ENCODE data around the gene ZFAND3. TPM values are rescaled to one million over a fixed set of nuclear protein-coding genes. Genes with fewer than 3 reads are reported as not detected.

ZFAND3 gene
- total and polyA plus RNA-seq, 2 donors (not counting 3 experiments of a cell fraction or from before 2014, with no cell fraction given) = 15.4 to 54.2 TPM

GRCh38 chr6:38032797-38033196 lies 213.3 kb downstream of the ZFAND3 start:
- dilution Hi-C loops (cut with MboI; ENCODE audit: extremely low pct_ligation_motif_present, low sequenced_read_pairs) = no loop called here
- no peak for FAIRE-seq

More at GRCh38 chr6:38032797-38033196, 213.3 kb downstream of the ZFAND3 start:
- no peak overlapping the region for H3K27ac ChIP-seq (ENCODE audit: insufficient read depth, low read depth, low read length)
- no peak overlapping the region for H3K9ac ChIP-seq (replicated peaks; ENCODE audit: extremely low read depth, insufficient read depth, low read length)
- H3K4me2 ChIP-seq (ENCODE audit: insufficient read depth, low read length) = no peak overlapping the region
- no peak overlapping the region for H2AFZ ChIP-seq (ENCODE audit: low read depth, low read length)
- DNase-seq (ENCODE audit: low read depth, low spot score) = no peak
- H3K79me2 ChIP-seq (ENCODE audit: control insufficient read depth, insufficient read depth, low read length) = peaks cover 61% of the 10 kb centered on the region
- peaks cover 2% of the 10 kb centered on the region for H3K4me1 ChIP-seq (ENCODE audit: control insufficient read depth, extremely low read depth, insufficient read depth, low read length)
- H3K27me3 ChIP-seq (ENCODE audit: control insufficient read depth in 2 of 2, insufficient read depth in 2 of 2, low read length in 2 of 2) = no peaks in the 10 kb centered on the region
- peaks cover 3% of the 10 kb centered on the region for H4K20me1 ChIP-seq (replicated peaks; ENCODE audit: control insufficient read depth, extremely low read depth, insufficient read depth, low read length)
- BruUV-seq (replicated peaks) = no TSS peak
- TF ChIP-seq POLR2AphosphoS5 (IDR thresholded peaks at IDR 0.05; ENCODE audit: insufficient read depth, low read depth, low read length) (no peak), CTCF (IDR thresholded peaks at IDR 0.05; ENCODE audit: extremely low read depth in 1 of 2, insufficient read depth in 1 of 2, low read depth in 1 of 2, low read length in 2 of 2) (no peak), JUN (IDR thresholded peaks at IDR 0.05; ENCODE audit: borderline replicate concordance, insufficient read depth, insufficient read length, low read depth) (no peak), GATA2 (IDR thresholded peaks at IDR 0.05; ENCODE audit: insufficient read depth, insufficient read length, low read depth, low read length) (no peak), MYC (IDR thresholded peaks at IDR 0.05; ENCODE audit: low read depth, low read length) (no peak), EZH2 (IDR thresholded peaks at IDR 0.05; ENCODE audit: borderline replicate concordance, low read depth, low read length, severe bottlenecking) (no peak), FOS (IDR thresholded peaks at IDR 0.05; ENCODE audit: borderline replicate concordance, insufficient read depth, low read length) (no peak), POLR2A (IDR thresholded peaks at IDR 0.05; ENCODE audit: low read depth, low read length) (no peak), MAX (IDR thresholded peaks at IDR 0.05; ENCODE audit: insufficient read depth, insufficient read length) (no peak)
- ChIA-PET CTCF (interaction anchor here (0.7 to 4.8 kb wide), 16 partner anchors 10 to 538 kb away, joined by 3 to 91 read pairs (median 4); no protein-coding TSS in a partner anchor), POLR2A (no interaction called here)
- H3K9me1 ChIP-seq (replicated peaks; ENCODE audit: control insufficient read depth, extremely low read depth, insufficient read depth, low read length) = no peaks in the 10 kb centered on the region
- intact Hi-C loops (cut with micrococcal nuclease) = loop anchor here (5.0 kb wide), 1 partner anchor 540 kb away; no protein-coding TSS in a partner anchor
- H3K4me3 ChIP-seq (replicated peaks in 1 of 3; ENCODE audit: insufficient read depth in 1 of 3, low read depth in 1 of 3, low read length in 3 of 3) = no peak overlapping the region
- H3K9me3 ChIP-seq (replicated peaks; ENCODE audit: control insufficient read depth, insufficient read depth, low read length) = no peaks in the 10 kb centered on the region
- no peaks in the 10 kb centered on the region for H3K36me3 ChIP-seq (ENCODE audit: control insufficient read depth in 2 of 2, extremely low read depth in 1 of 2, insufficient read depth in 2 of 2, low read length in 2 of 2)
